Measurements from ENCODE around the gene DACT2.
"Not testable (repeated sequence)": the region's sequence is repeated elsewhere in the genome, so short reads cannot be mapped to it uniquely, and the experiment has no call there.

DACT2 gene

DNA sequence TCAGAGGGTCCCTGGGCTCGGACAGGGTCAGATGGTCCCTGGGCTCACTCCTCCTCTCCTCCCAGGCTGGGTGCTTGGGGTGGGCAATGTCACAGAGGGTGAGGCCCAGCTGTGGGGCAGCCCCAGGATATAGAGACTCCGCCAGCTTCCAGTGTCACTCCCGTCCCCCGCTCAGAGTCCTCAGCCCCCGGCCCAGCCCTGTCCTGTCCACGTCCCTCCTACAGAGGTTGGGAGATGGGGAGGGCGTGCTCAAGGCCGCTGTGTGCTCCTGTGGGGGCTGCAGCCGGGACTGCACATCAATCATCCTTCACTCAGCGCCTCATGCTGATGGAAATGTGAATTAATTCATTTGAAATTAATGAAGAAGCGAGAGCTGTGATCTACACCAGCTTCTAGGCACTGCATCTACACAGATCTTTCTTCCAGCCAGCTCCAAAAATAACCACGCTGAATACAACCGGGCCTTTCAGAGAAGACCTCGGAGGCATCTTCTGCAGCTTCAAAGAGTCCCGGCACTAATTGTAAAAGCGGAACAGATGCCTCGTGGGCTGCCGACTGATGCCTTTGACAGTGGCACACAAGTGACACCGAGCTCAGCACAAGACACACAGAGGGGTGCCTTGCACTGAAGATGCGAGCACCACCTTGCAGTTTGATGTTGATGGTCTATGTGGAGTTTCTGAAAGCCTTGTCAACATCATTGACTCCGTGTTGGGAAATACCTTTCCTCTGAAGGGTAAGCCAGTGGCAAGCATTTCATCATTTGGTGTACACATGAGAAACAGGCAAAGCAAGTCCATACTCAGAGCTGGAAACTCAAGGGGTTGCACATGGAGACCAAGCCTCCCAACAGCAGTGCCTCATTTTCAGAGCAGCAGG is 39.3 kb downstream of the DACT2 start:
- no peak for DNase-seq (ENCODE audit: low read depth)

DNA sequence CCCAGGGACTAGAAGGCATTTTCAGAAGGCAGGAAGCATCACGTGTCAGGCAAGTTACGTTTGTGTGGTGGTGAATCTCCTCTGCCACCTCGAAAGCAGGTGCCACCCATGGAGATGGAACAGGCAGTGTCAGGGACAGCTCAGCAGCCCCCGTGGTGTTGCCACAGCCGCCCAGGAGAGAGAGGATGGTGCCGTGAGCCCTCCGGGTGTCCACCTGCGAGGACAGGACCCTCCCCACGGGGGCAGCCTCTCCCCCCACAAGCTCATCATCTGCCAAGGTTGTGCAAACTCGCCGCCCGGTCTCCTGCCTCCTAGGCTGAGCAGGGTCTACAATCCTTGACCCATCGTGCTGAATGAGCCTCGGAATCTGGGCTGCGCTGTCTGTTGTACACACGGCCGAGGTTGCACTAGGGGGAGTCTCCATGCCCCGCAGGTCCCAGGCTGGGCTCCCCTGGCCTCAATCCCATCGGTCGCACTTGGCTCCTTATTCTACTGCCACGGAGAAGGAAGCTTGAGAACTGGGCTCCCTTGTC is 40.1 kb downstream of the DACT2 start:
- no peak for DNase-seq (ENCODE audit: low read depth)

GRCh38 chr6:168278904-168279303 is 40.7 kb downstream of the DACT2 start:
- DNase-seq (ENCODE audit: low read depth) = no peak

- no peak for DNase-seq (ENCODE audit: low read depth)
Observed at GRCh38 chr6:168277274-168277669, 42.3 kb downstream of the DACT2 start.

- no peak for DNase-seq (ENCODE audit: low read depth)
Observed at GRCh38 chr6:168276576-168277273, 42.9 kb downstream of the DACT2 start.

GRCh38 chr6:168275168-168275567 is 44.4 kb downstream of the DACT2 start:
- DNase-seq (ENCODE audit: low read depth) = no peak

DNA sequence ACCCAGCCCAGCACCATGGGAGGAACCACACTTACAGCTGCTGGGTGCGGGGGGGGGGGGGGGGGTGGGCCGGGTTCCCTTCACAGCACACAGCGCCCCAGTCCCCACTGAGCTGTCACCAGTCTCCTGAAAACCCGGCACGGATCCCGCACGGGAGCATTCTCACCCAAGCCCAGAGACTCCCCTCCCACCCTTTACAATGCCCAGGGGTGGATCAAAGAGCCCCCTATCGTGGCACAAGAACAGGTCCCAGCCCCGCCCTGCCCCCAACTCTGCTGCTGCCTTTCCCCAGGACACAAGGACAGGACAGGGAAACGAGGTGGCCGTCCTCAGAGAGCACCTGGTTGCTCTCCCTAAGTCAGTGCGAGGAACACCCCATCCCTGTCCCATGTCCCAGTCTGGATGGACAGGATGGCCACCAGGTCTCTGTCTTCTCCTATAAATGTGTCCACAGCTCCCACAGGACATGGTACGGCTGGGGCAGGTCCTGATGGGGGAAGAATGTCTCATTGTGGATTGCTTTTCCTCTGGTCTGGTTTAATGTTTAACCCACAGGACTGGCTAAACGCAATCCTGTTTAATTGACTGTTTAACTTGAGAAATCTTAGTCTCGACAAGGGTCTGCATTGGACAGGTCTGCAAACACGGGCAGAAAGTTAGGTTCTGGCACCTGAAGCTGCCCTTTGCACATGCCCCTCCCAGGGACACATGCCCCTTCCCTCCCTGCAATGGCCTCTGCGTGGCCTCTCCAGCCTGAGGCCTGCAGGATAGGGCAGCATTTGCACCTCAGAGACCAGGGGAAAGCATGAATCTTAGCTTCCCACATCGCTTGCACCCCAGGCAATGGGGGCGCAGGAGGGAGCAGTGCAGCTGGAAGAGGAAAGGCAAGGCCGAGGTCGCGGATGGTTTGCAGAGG is 45.3 kb downstream of the DACT2 start:
- DNase-seq (ENCODE audit: low read depth) = no peak

DNA sequence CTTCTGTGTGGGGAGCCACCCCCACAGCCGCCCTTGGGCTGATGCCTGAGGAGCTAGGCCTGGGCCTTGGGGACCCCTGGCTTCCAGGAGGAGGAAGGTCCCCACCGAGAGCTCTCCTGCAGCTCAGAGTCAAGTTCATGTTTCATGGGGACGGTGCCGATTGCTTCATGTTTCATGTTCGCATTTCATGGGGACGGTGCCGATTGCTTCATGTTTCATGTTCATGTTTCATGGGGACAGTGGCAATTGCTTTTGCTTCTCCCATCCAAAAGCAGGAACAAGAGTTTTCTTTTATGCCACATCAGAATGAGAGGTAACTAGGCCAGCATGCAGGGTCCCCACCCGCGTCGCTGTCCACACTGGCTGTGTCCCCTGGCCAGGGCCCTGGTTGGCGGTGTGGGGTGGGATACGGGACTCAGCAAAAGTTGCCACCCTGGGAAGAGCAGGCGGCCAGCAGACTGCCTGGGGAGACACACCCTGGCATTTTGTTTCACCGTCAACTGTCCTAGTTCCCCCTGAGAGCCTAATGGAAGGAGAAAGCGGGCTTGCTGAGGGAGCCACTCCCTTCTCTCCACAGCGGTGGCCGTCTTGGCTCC is 46.0 kb downstream of the DACT2 start:
- DNase-seq (ENCODE audit: low read depth) = no peak

GRCh38 chr6:168272415-168273325 is 46.9 kb downstream of the DACT2 start:
- no peak for DNase-seq (ENCODE audit: low read depth)

GRCh38 chr6:168270274-168271172 is 49.1 kb downstream of the DACT2 start:
- no peak for DNase-seq (ENCODE audit: low read depth)

- DNase-seq (ENCODE audit: low read depth) = no peak
Observed at GRCh38 chr6:168269455-168270243, 49.9 kb downstream of the DACT2 start.

DNA sequence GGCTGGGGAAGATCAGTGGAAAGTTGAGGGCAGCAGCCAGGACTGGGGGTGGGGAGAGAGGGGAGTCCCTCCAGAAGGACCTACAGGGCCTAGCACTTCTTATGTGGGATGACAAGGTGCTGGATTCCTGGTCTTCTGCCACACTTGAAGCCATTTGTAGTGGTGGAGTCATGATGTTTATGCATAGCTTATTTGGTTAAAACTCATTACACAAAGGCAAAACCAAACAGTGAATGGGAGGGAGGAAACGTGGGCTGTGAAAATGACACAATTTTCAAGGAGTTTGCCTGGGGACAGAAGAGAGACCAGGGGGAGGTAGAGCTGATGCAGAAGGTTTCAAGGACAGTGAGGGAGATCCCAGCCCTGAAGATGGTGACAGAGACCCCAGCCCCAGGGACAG is 50.8 kb downstream of the DACT2 start:
- no peak for DNase-seq (ENCODE audit: low read depth)

- DNase-seq (ENCODE audit: low read depth) = not testable (repeated sequence)
Observed at GRCh38 chr6:168267779-168268178, 51.8 kb downstream of the DACT2 start.

DNA sequence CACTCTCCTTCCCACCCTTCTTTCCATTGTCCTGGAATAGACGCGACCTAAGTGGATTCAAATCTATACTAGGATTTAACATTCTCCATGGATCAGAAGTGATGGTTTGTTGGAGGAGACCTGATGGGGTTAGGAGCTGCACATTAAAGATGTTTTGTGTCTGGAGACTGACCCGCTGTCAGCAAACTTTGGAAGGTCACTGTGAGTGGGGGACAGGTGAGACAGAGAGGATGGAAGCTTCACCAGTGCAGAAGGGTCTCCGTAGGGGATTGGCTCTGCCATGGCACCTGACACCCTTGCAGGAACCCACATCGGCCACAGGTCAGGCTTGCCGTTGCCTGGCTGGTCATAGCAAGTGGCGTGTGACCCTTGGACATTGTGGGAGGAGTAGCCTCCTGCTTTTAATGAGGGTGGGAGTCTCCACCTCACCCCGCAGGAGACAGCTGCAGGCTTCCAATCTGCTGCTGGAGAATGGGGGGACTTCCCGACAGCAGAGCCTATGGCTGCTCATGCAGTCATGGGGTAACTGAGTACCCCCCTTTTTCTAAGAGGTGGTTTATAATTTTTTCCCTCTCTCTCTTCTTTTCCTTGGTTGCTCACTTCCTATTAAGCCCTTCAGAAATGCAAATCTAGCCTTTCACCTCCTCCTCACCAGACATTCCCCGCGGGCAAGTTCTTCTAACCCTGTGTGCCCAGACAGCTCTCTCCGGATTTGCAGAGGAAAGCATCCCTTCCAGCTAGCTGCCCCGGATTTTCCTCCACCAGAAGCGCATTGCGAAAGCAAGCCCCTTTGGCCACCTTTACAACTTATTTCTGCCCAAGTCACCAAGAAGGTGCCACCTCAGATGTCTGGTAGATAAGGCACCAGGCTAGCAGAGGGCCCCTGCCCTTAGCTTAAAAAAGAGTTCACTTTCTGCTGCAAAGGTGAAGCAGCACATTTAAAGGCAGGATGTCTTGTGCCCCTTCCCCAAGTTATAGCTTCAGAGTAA is 53.5 kb downstream of the DACT2 start:
- no peak for DNase-seq (ENCODE audit: low read depth)

DNA sequence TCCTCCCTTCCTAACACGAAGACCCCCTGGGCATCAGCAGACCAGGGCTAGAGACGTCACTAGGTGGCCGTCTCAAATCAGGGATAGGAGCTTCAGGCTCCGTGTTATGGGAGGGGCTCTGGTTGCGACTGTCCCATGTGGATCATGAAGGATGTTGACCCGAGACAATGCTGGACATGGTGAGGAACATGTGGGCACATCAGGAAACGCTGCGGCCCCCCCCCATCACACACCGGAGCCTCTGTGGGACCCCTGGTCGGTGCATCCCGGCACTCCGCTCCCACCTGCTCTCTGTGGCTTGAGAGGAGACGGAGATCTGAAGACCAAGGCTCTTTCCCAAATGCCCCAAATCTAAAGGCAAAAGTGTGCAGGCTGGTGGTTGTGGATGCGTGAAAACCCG is 54.2 kb downstream of the DACT2 start:
- no peak for DNase-seq (ENCODE audit: low read depth)

DNA sequence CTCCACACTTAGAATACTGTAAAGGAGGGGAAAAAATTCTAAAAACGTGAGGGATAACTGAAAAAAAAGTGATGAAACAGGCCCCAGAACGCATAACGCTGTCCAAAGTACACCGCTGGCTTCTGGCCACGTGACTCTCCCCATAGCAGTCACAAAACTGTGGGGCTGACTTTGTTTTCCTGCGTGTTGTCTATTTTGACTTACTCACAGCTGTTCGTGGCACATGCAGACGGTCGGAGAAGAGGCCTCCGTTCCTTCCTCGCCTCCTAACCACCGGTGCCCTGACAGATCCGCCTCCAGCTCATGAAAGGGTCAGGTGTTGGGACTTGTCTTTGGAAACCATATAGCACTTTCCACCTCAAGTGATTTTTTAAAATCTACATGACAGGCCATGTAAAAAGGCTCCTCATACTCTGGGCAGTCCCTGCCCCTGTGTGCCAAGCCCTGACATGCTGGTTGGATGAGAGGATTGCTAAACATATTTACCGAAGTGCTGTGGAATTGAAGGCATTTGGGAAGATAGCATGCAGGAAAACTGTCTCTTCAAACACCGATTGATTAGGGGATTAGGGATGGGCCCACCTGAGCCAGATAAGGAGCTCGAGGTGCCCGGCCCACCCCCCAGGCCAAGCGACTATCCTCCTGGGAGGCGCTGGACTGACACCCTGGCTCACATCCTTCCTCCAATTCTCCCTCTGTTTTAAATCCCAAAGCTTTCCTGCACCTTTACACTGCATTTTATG is 54.8 kb downstream of the DACT2 start:
- DNase-seq (ENCODE audit: low read depth) = no peak

Measured in HS-5 (cell line).